ENCODE measurements around the gene ZNF107. TPM values are rescaled to one million over a fixed set of nuclear protein-coding genes. Genes with fewer than 3 reads are reported as not detected.
A peak's percentile ranks its signal among the peaks of the same experiment; 100 is the strongest.

Gene ZNF107
- total and polyA plus RNA-seq, 2 of the 13 experiments (the other 11 are each of a cell fraction or from before 2014, with no cell fraction given) = 2.5 to 5.4 TPM

DNA sequence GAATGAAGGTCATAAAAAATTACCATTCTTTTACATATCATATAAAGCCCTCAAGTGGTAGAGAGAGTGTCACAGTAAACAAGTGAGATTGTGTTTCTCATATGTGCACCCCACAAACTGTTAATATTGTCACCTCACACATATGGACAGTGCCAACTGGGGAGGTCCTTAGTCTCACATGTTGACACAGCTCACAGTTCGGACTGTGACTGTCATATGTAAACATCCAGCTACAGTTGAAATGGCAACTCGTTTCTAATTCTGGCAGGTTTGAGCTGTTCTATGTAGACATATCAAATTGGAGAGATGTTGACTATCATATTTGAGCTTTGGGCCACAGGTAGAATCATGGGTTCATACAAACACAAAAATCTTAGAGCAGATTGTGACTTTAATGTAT is 39.4 kb upstream of the ZNF107 start (continued):
- TF ChIP-seq, protein P1, sequence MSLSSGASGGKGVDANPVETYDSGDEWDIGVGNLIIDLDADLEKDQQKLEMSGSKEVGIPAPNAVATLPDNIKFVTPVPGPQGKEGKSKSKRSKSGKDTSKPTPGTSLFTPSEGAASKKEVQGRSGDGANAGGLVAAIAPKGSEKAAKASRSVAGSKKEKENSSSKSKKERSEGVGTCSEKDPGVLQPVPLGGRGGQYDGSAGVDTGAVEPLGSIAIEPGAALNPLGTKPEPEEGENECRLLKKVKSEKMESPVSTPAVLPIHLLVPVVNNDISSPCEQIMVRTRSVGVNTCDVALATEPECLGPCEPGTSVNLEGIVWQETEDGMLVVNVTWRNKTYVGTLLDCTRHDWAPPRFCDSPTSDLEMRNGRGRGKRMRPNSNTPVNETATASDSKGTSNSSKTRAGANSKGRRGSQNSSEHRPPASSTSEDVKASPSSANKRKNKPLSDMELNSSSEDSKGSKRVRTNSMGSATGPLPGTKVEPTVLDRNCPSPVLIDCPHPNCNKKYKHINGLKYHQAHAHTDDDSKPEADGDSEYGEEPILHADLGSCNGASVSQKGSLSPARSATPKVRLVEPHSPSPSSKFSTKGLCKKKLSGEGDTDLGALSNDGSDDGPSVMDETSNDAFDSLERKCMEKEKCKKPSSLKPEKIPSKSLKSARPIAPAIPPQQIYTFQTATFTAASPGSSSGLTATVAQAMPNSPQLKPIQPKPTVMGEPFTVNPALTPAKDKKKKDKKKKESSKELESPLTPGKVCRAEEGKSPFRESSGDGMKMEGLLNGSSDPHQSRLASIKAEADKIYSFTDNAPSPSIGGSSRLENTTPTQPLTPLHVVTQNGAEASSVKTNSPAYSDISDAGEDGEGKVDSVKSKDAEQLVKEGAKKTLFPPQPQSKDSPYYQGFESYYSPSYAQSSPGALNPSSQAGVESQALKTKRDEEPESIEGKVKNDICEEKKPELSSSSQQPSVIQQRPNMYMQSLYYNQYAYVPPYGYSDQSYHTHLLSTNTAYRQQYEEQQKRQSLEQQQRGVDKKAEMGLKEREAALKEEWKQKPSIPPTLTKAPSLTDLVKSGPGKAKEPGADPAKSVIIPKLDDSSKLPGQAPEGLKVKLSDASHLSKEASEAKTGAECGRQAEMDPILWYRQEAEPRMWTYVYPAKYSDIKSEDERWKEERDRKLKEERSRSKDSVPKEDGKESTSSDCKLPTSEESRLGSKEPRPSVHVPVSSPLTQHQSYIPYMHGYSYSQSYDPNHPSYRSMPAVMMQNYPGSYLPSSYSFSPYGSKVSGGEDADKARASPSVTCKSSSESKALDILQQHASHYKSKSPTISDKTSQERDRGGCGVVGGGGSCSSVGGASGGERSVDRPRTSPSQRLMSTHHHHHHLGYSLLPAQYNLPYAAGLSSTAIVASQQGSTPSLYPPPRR (CRISPR knock-in tag; IDR thresholded peaks at IDR 0.05; ENCODE audit: borderline replicate concordance) = no peak
- no peak for TF ChIP-seq SRY (CRISPR knock-in tag; IDR thresholded peaks at IDR 0.05)
- TF ChIP-seq, protein P2, sequence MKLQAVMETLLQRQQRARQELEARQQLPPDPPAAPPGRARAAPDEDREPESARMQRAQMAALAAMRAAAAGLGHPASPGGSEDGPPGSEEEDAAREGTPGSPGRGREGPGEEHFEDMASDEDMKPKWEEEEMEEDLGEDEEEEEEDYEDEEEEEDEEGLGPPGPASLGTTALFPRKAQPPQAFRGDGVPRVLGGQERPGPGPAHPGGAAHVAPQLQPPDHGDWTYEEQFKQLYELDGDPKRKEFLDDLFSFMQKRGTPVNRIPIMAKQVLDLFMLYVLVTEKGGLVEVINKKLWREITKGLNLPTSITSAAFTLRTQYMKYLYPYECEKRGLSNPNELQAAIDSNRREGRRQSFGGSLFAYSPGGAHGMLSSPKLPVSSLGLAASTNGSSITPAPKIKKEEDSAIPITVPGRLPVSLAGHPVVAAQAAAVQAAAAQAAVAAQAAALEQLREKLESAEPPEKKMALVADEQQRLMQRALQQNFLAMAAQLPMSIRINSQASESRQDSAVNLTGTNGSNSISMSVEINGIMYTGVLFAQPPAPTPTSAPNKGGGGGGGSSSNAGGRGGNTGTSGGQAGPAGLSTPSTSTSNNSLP (IDR thresholded peaks at IDR 0.05; ENCODE audit: low read depth, low read length) = peak; percentile 32; the same call in 1 of the 2 replicates
- no peak for TF ChIP-seq ZNF253 (CRISPR knock-in tag; IDR thresholded peaks at IDR 0.05; ENCODE audit: borderline replicate concordance)
- TF ChIP-seq, protein P3, sequence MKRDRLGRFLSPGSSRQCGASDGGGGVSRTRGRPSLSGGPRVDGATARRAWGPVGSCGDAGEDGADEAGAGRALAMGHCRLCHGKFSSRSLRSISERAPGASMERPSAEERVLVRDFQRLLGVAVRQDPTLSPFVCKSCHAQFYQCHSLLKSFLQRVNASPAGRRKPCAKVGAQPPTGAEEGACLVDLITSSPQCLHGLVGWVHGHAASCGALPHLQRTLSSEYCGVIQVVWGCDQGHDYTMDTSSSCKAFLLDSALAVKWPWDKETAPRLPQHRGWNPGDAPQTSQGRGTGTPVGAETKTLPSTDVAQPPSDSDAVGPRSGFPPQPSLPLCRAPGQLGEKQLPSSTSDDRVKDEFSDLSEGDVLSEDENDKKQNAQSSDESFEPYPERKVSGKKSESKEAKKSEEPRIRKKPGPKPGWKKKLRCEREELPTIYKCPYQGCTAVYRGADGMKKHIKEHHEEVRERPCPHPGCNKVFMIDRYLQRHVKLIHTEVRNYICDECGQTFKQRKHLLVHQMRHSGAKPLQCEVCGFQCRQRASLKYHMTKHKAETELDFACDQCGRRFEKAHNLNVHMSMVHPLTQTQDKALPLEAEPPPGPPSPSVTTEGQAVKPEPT (CRISPR knock-in tag; IDR thresholded peaks at IDR 0.05; ENCODE audit: low read depth) = no peak
- no peak for TF ChIP-seq ZNF550 (CRISPR knock-in tag; IDR thresholded peaks at IDR 0.05; ENCODE audit: borderline replicate concordance)
- TF ChIP-seq FOXA1 (IDR thresholded peaks at IDR 0.05) = peak; percentile 58; the same call in 1 of the 2 replicates
- peak; percentile 74 for TF ChIP-seq FOXA1 (CRISPR knock-in tag; IDR thresholded peaks at IDR 0.05)
- no peak for TF ChIP-seq SP140L (CRISPR knock-in tag; IDR thresholded peaks at IDR 0.05; ENCODE audit: borderline replicate concordance)
- no peak for TF ChIP-seq GFI1 (CRISPR knock-in tag; IDR thresholded peaks at IDR 0.05; ENCODE audit: borderline replicate concordance)
- no peak for TF ChIP-seq MEF2D (CRISPR knock-in tag; IDR thresholded peaks at IDR 0.05)
